HS-5 (cell line): ENCODE data around the gene LMAN1L.

Experiments used
- DNase-seq: peaks from one replicate; pipeline ENCODE4 v3.0.0-alpha.2; 2012; ENCODE audit warnings: low read depth

Gene LMAN1L

GRCh38 chr15:74812533-74812932 lies at the start of gene LMAN1L:
TSS of gene LMAN1L (plus strand) at chr15:74812835. CDS start at chr15:74812855, 20 bp downstream.
- no peak for DNase-seq

- no peak for DNase-seq
Observed at GRCh38 chr15:74763416-74763815, 49.2 kb upstream of the LMAN1L start.

- no peak for DNase-seq
Observed at GRCh38 chr15:74767167-74768098, 45.2 kb upstream of the LMAN1L start.

GRCh38 chr15:74768099-74768770 lies 44.4 kb upstream of the LMAN1L start:
- DNase-seq: no peak

- DNase-seq: no peak
Observed at GRCh38 chr15:74768771-74769342, 43.8 kb upstream of the LMAN1L start.

GRCh38 chr15:74769463-74770025 lies 43.1 kb upstream of the LMAN1L start:
- no peak for DNase-seq

GRCh38 chr15:74770211-74770903 lies 42.3 kb upstream of the LMAN1L start:
- DNase-seq: no peak

GRCh38 chr15:74773329-74773728 lies 39.3 kb upstream of the LMAN1L start:
- no peak for DNase-seq

- no peak for DNase-seq
Observed at GRCh38 chr15:74773731-74774252, 38.8 kb upstream of the LMAN1L start.

- DNase-seq: no peak
Observed at GRCh38 chr15:74775132-74775562, 37.5 kb upstream of the LMAN1L start.

- DNase-seq: no peak
Observed at GRCh38 chr15:74775894-74776293, 36.7 kb upstream of the LMAN1L start.

GRCh38 chr15:74776821-74777768 lies 35.5 kb upstream of the LMAN1L start:
- DNase-seq: no peak

GRCh38 chr15:74777769-74778598 lies 34.7 kb upstream of the LMAN1L start:
- DNase-seq: no peak

GRCh38 chr15:74778599-74778970 lies 34.0 kb upstream of the LMAN1L start:
- DNase-seq: no peak

GRCh38 chr15:74779162-74779648 lies 33.4 kb upstream of the LMAN1L start:
- no peak for DNase-seq

- no peak for DNase-seq
Observed at GRCh38 chr15:74780523-74781430, 31.9 kb upstream of the LMAN1L start.

- DNase-seq: no peak
Observed at GRCh38 chr15:74781431-74782258, 31.0 kb upstream of the LMAN1L start, which contains the start of gene CSK. TSS of gene CSK (plus strand) at chr15:74782080. CDS start at chr15:74798298, 16,218 bp downstream.
